Muscle layer of colon (tissue), 2 donors: ENCODE results near the gene CCL28.

Source experiments
- H3K27ac ChIP-seq: one replicate; pipeline ENCODE4 v1.7.0; 2013; ENCODE audit warnings: low read depth, mild to moderate bottlenecking, low read length, moderate library complexity
- H3K27me3 ChIP-seq, 2 donors: one replicate each; pipeline ENCODE4 v1.7.0; 2013; ENCODE audit warnings: low read length in 2 of 2, mild to moderate bottlenecking in 2 of 2; ENCODE audit not compliant: insufficient read depth in 2 of 2, control insufficient read depth in 1 of 2
- H3K36me3 ChIP-seq: one replicate; pipeline ENCODE4 v1.7.0; 2013; ENCODE audit warnings: mild to moderate bottlenecking, low read length; ENCODE audit not compliant: insufficient read depth
- H3K4me1 ChIP-seq: one replicate; pipeline ENCODE4 v1.7.0; 2013; ENCODE audit warnings: mild to moderate bottlenecking, low read length; ENCODE audit not compliant: insufficient read depth
- H3K4me3 ChIP-seq, 2 donors: one replicate each; pipeline ENCODE4 v1.7.0; 2013; ENCODE audit warnings: low read length in 2 of 2, low read depth in 1 of 2, mild to moderate bottlenecking in 1 of 2, moderate library complexity in 1 of 2
- H3K9ac ChIP-seq: one replicate; pipeline ENCODE4 v1.7.0; 2013; ENCODE audit warnings: low read length
- H3K9me3 ChIP-seq: one replicate; pipeline ENCODE4 v1.7.0; 2013; ENCODE audit warnings: mild to moderate bottlenecking, low read length
- donor health status: abdominal sarcoma.
- donor health status: Adenocarcinoma of cecum.

The CCL28 gene

GRCh38 chr5:43422143-43422542 lies 10.0 kb upstream of the CCL28 start:
- H3K9me3 ChIP-seq = no peaks in the 10 kb centered on the region
- no peaks in the 10 kb centered on the region for H3K4me1 ChIP-seq
- H3K27me3 ChIP-seq = no peaks in the 10 kb centered on the region
- no peak overlapping the region for H3K9ac ChIP-seq
- no peak overlapping the region for H3K27ac ChIP-seq
- H3K36me3 ChIP-seq = no peaks in the 10 kb centered on the region
- H3K4me3 ChIP-seq = no peak overlapping the region

- Histone ChIP-seq H3K36me3 (no peaks in the 10 kb centered on the region), H3K4me1 (no peaks in the 10 kb centered on the region), H3K9me3 (no peaks in the 10 kb centered on the region), H3K27ac (no peak overlapping the region), H3K4me3 (no peak overlapping the region), H3K27me3 (no peaks in the 10 kb centered on the region), H3K9ac (no peak overlapping the region)
Measured at GRCh38 chr5:43421450-43422133, 9.4 kb upstream of the CCL28 start.

- Histone ChIP-seq H3K36me3 (no peaks in the 10 kb centered on the region), H3K27me3 (no peaks in the 10 kb centered on the region), H3K4me1 (no peaks in the 10 kb centered on the region), H3K27ac (no peak overlapping the region), H3K9ac (no peak overlapping the region), H3K4me3 (no peak overlapping the region), H3K9me3 (no peaks in the 10 kb centered on the region)
Measured at GRCh38 chr5:43420241-43420640, 8.1 kb upstream of the CCL28 start.

- no peaks in the 10 kb centered on the region for H3K4me1 ChIP-seq
- H3K36me3 ChIP-seq = no peaks in the 10 kb centered on the region
- H3K4me3 ChIP-seq = no peak overlapping the region
- no peak overlapping the region for H3K27ac ChIP-seq
- H3K27me3 ChIP-seq = no peaks in the 10 kb centered on the region
- H3K9me3 ChIP-seq = no peaks in the 10 kb centered on the region
- H3K9ac ChIP-seq = no peak overlapping the region
Measured at GRCh38 chr5:43418561-43418960, 6.4 kb upstream of the CCL28 start.

- Histone ChIP-seq H3K9ac (no peak overlapping the region), H3K27ac (no peak overlapping the region)
Measured at GRCh38 chr5:43416803-43417394, 4.7 kb upstream of the CCL28 start.

GRCh38 chr5:43415935-43416802 lies 4.0 kb upstream of the CCL28 start:
- Histone ChIP-seq H3K4me1 (no peaks in the 10 kb centered on the region), H3K9me3 (no peaks in the 10 kb centered on the region), H3K9ac (no peak overlapping the region), H3K36me3 (no peaks in the 10 kb centered on the region), H3K27me3 (no peaks in the 10 kb centered on the region), H3K27ac (no peak overlapping the region), H3K4me3 (no peak overlapping the region)

More at GRCh38 chr5:43416803-43417394, 4.7 kb upstream of the CCL28 start:
- no peaks in the 10 kb centered on the region for H3K27me3 ChIP-seq
- no peaks in the 10 kb centered on the region for H3K4me1 ChIP-seq
- H3K9me3 ChIP-seq = no peaks in the 10 kb centered on the region
- H3K36me3 ChIP-seq = no peaks in the 10 kb centered on the region
- no peak overlapping the region for H3K4me3 ChIP-seq

GRCh38 chr5:43413966-43414365 lies 1.8 kb upstream of the CCL28 start:
- Histone ChIP-seq H3K36me3 (no peaks in the 10 kb centered on the region), H3K9ac (no peak overlapping the region), H3K4me3 (no peak overlapping the region), H3K27ac (no peak overlapping the region), H3K9me3 (no peaks in the 10 kb centered on the region), H3K27me3 (no peaks in the 10 kb centered on the region), H3K4me1 (no peaks in the 10 kb centered on the region)

- Histone ChIP-seq H3K27me3 (no peaks in the 10 kb centered on the region), H3K4me3 (no peak overlapping the region), H3K9me3 (no peaks in the 10 kb centered on the region), H3K36me3 (no peaks in the 10 kb centered on the region), H3K27ac (no peak overlapping the region), H3K9ac (no peak overlapping the region), H3K4me1 (no peaks in the 10 kb centered on the region)
Measured at GRCh38 chr5:43412644-43413043, 453 bp upstream of the CCL28 start.

GRCh38 chr5:43411495-43411894 lies 696 bp downstream of the CCL28 start:
- H3K27ac ChIP-seq = no peak overlapping the region
- no peaks in the 10 kb centered on the region for H3K9me3 ChIP-seq
- H3K4me3 ChIP-seq = no peak overlapping the region
- no peaks in the 10 kb centered on the region for H3K27me3 ChIP-seq
- no peaks in the 10 kb centered on the region for H3K4me1 ChIP-seq
- no peak overlapping the region for H3K9ac ChIP-seq
- H3K36me3 ChIP-seq = no peaks in the 10 kb centered on the region

- no peak overlapping the region for H3K4me3 ChIP-seq
Measured at GRCh38 chr5:43410414-43410813, 1.8 kb downstream of the CCL28 start.

GRCh38 chr5:43409809-43410271 lies 2.4 kb downstream of the CCL28 start:
- Histone ChIP-seq H3K4me3 (no peak overlapping the region), H3K4me1 (no peaks in the 10 kb centered on the region), H3K27ac (no peak overlapping the region), H3K27me3 (no peaks in the 10 kb centered on the region), H3K36me3 (no peaks in the 10 kb centered on the region), H3K9ac (no peak overlapping the region), H3K9me3 (no peaks in the 10 kb centered on the region)

More at GRCh38 chr5:43410414-43410813, 1.8 kb downstream of the CCL28 start:
- H3K9ac ChIP-seq = no peak overlapping the region
- no peak overlapping the region for H3K27ac ChIP-seq
- no peaks in the 10 kb centered on the region for H3K27me3 ChIP-seq
- no peaks in the 10 kb centered on the region for H3K36me3 ChIP-seq
- no peaks in the 10 kb centered on the region for H3K9me3 ChIP-seq
- no peaks in the 10 kb centered on the region for H3K4me1 ChIP-seq
